IMR-90 (cell line): ENCODE results near the gene GRB14. TPM values are rescaled to one million over a fixed set of nuclear protein-coding genes. Genes with fewer than 3 reads are reported as not detected.

Experiments used
- ATAC-seq: fragments of 200-7000 bp; cut with Tn5 transposase; 2 replicates; pipeline ENCODE4 v1.9.1; 2020; ENCODE audit warnings: low read depth, mild to moderate bottlenecking, moderate library complexity
- BruUV-seq: library from RNA; stranded (reverse); fragments of 400-500 nt; replicated peaks from 2 replicates; lab custom pipeline; 2021; lab: Mats Ljungman, UMichigan
- CTCF ChIA-PET: fragments of 300-600 bp; formaldehyde crosslinking; extraction: SDS; loops from one replicate; lab custom pipeline; 2021; ENCODE audit warnings: antibody characterized with exemption; lab: Yijun Ruan, JAX
- POLR2A ChIA-PET: fragments of 300-600 bp; sonication (Branson Sonifier 250); formaldehyde crosslinking; loops from one replicate; lab custom pipeline; 2022; ENCODE audit warnings: antibody characterized with exemption; ENCODE audit not compliant: unreplicated experiment; lab: Charles Lee
- DNase-seq: peaks from one replicate; pipeline ENCODE4 v3.0.0; 2013
- H2AFZ ChIP-seq: replicated peaks from 2 replicates; pipeline ENCODE3; 2013; ENCODE audit warnings: low read length, mild to moderate bottlenecking; ENCODE audit not compliant: poor library complexity
- H2AK5ac ChIP-seq: 2 replicates; pipeline ENCODE4 v1.6.1; 2013; ENCODE audit warnings: low read depth, low read length, inconsistent platforms
- H2AK9ac ChIP-seq: replicated peaks from 2 replicates; pipeline ENCODE3; 2013; ENCODE audit warnings: mild to moderate bottlenecking, low read depth, low read length, moderate library complexity; ENCODE audit not compliant: poor library complexity
- H2BK120ac ChIP-seq: 2 replicates; pipeline ENCODE4 v1.6.1; 2013; ENCODE audit warnings: low read depth, low read length, inconsistent platforms
- H2BK15ac ChIP-seq: 3 replicates; pipeline ENCODE4 v1.6.1; 2013; ENCODE audit warnings: low read depth, low read length, inconsistent platforms
- H2BK20ac ChIP-seq: 2 replicates; pipeline ENCODE4 v1.6.1; 2013; ENCODE audit warnings: low read depth, mild to moderate bottlenecking, inconsistent platforms, low read length, moderate library complexity
- H2BK5ac ChIP-seq: 2 replicates; pipeline ENCODE4 v1.6.1; 2013; ENCODE audit warnings: mild to moderate bottlenecking, low read depth, low read length, inconsistent platforms; ENCODE audit not compliant: poor library complexity, severe bottlenecking
- H3K14ac ChIP-seq: replicated peaks from 2 replicates; pipeline ENCODE4 v1.6.1; 2013; ENCODE audit warnings: low read depth, low read length, inconsistent platforms
- H3K18ac ChIP-seq: 2 replicates; pipeline ENCODE4 v1.6.1; 2013; ENCODE audit warnings: low read depth, low read length, control low read depth
- H3K23ac ChIP-seq: 2 replicates; pipeline ENCODE4 v1.6.1; 2013; ENCODE audit warnings: low read depth, low read length, inconsistent platforms
- H3K27ac ChIP-seq: 2 replicates; pipeline ENCODE4 v1.5.1; 2013; ENCODE audit warnings: mild to moderate bottlenecking, control low read depth, low read length; ENCODE audit not compliant: insufficient read depth
- H3K27me3 ChIP-seq: 2 replicates; pipeline ENCODE4 v1.6.1; 2013; ENCODE audit warnings: low read length; ENCODE audit not compliant: control insufficient read depth, insufficient read depth
- H3K36me3 ChIP-seq: 2 replicates; pipeline ENCODE4 v1.6.1; 2013; ENCODE audit warnings: low read length, mixed read lengths; ENCODE audit not compliant: control insufficient read depth, insufficient read depth
- H3K4ac ChIP-seq: 2 replicates; pipeline ENCODE4 v1.6.1; 2013; ENCODE audit warnings: low read depth, low read length, inconsistent platforms
- H3K4me1 ChIP-seq: 2 replicates; pipeline ENCODE4 v1.6.1; 2013; ENCODE audit warnings: low read length, mixed read lengths; ENCODE audit not compliant: control insufficient read depth, insufficient read depth
- H3K4me2 ChIP-seq: 2 replicates; pipeline ENCODE4 v1.6.1; 2013; ENCODE audit warnings: low read depth, mild to moderate bottlenecking, control low read depth, low read length, moderate library complexity
- H3K4me3 ChIP-seq: 2 replicates; pipeline ENCODE4 v1.5.1; 2013; ENCODE audit warnings: low read depth, mild to moderate bottlenecking, control low read depth, low read length, moderate library complexity; ENCODE audit not compliant: insufficient read depth
- H3K56ac ChIP-seq: 2 replicates; pipeline ENCODE4 v1.6.1; 2013; ENCODE audit warnings: low read length, inconsistent platforms; ENCODE audit not compliant: insufficient read depth; ENCODE audit errors: extremely low read depth
- H3K79me1 ChIP-seq, 2 experiments: 2 replicates each; pipeline ENCODE4 v1.6.1; 2013; ENCODE audit warnings: low read length in 2 of 2, inconsistent platforms in 1 of 2, low read depth in 1 of 2
- H3K9ac ChIP-seq: 2 replicates; pipeline ENCODE4 v1.6.1; 2013; ENCODE audit warnings: low read depth, low read length, control low read depth
- H3K9me1 ChIP-seq: 2 replicates; pipeline ENCODE4 v1.6.1; 2013; ENCODE audit warnings: low read length, inconsistent platforms; ENCODE audit not compliant: insufficient read depth
- H3K9me3 ChIP-seq: 2 replicates; pipeline ENCODE4 v1.6.1; 2013; ENCODE audit warnings: low read length; ENCODE audit not compliant: control insufficient read depth, insufficient read depth
- H4K20me1 ChIP-seq: 2 replicates; pipeline ENCODE4 v1.6.1; 2013; ENCODE audit warnings: low read length, inconsistent platforms; ENCODE audit not compliant: insufficient read depth
- H4K5ac ChIP-seq: 2 replicates; pipeline ENCODE4 v1.6.1; 2013; ENCODE audit warnings: mild to moderate bottlenecking, low read depth, low read length, control low read depth
- H4K8ac ChIP-seq, 2 experiments: 2 replicates each; pipeline ENCODE4 v1.6.1; 2013; ENCODE audit warnings: low read depth in 2 of 2, low read length in 2 of 2, control low read depth in 1 of 2, inconsistent platforms in 1 of 2
- H4K91ac ChIP-seq: 2 replicates; pipeline ENCODE4 v1.6.1; 2013; ENCODE audit warnings: low read depth, low read length, inconsistent platforms; ENCODE audit not compliant: insufficient read depth
- BHLHE40 ChIP-seq: fragments of 150-350 bp; IDR thresholded peaks from 2 replicates; pipeline ENCODE4 v1.6.1; 2016; ENCODE audit warnings: mild to moderate bottlenecking, low read depth, low read length
- CEBPB ChIP-seq: IDR thresholded peaks from 2 replicates; pipeline ENCODE4 v1.6.1; 2012; ENCODE audit warnings: low read depth, low read length, improper control_type of control experiment
- CHD1 ChIP-seq: IDR thresholded peaks from 2 replicates; pipeline ENCODE4 v1.6.1; 2012; ENCODE audit warnings: low read depth, low read length, improper control_type of control experiment
- CTCF ChIP-seq: conservative IDR thresholded peaks from 2 replicates; pipeline ENCODE4 v1.5.1; 2012; ENCODE audit warnings: mild to moderate bottlenecking, low read depth, low read length, improper control_type of control experiment
- ELK1 ChIP-seq: fragments of 150-350 bp; IDR thresholded peaks from 2 replicates; pipeline ENCODE4 v1.6.1; 2016; ENCODE audit warnings: low read depth, mild to moderate bottlenecking, low read length, moderate library complexity, borderline replicate concordance
- FOS ChIP-seq: fragments of 150-350 bp; IDR thresholded peaks from 2 replicates; pipeline ENCODE4 v1.6.1; 2016; ENCODE audit warnings: low read depth, low read length
- MAFK ChIP-seq: IDR thresholded peaks from 2 replicates; pipeline ENCODE4 v1.6.1; 2012; ENCODE audit warnings: low read depth, low read length, improper control_type of control experiment
- MAZ ChIP-seq: IDR thresholded peaks from 2 replicates; pipeline ENCODE4 v1.6.1; 2012; ENCODE audit warnings: low read depth, mild to moderate bottlenecking, low read length, improper control_type of control experiment, moderate library complexity, borderline replicate concordance
- MXI1 ChIP-seq: IDR thresholded peaks from 2 replicates; pipeline ENCODE4 v1.6.1; 2012; ENCODE audit warnings: low read depth, mild to moderate bottlenecking, low read length, moderate library complexity, borderline replicate concordance
- NFE2L2 ChIP-seq: fragments of 150-350 bp; IDR thresholded peaks from 2 replicates; pipeline ENCODE4 v1.6.1; 2016; ENCODE audit warnings: low read depth, mild to moderate bottlenecking, low read length
- POLR2A ChIP-seq: IDR thresholded peaks from 2 replicates; pipeline ENCODE4 v1.6.1; 2012; ENCODE audit warnings: mild to moderate bottlenecking, low read depth, low read length
- RAD21 ChIP-seq: IDR thresholded peaks from 2 replicates; pipeline ENCODE4 v1.6.1; 2012; ENCODE audit warnings: low read length, improper control_type of control experiment
- RCOR1 ChIP-seq: IDR thresholded peaks from 2 replicates; pipeline ENCODE4 v1.6.1; 2012; ENCODE audit warnings: mild to moderate bottlenecking, low read length, improper control_type of control experiment; ENCODE audit not compliant: insufficient replicate concordance
- RFX5 ChIP-seq: IDR thresholded peaks from 2 replicates; pipeline ENCODE4 v1.8.0; 2012; ENCODE audit warnings: low read depth, mild to moderate bottlenecking, low read length, moderate library complexity
- SMC3 ChIP-seq: fragments of 150-350 bp; IDR thresholded peaks from 2 replicates; pipeline ENCODE4 v1.6.1; 2016; ENCODE audit warnings: low read depth, mild to moderate bottlenecking, antibody characterized with exemption, low read length, moderate library complexity
- USF2 ChIP-seq: fragments of 150-350 bp; IDR thresholded peaks from 2 replicates; pipeline ENCODE4 v1.6.1; 2017; ENCODE audit warnings: mild to moderate bottlenecking, antibody characterized with exemption, low read length, low read depth
- dilution Hi-C: fragments of 300-500 bp; cut with HindIII; formaldehyde crosslinking; loops from one replicate; pipeline ENCODE4 v1.14.3; 2018; ENCODE audit warnings: low sequenced_read_pairs; ENCODE audit not compliant: unreplicated experiment
- in situ Hi-C: fragments of 300-500 bp; cut with MboI; formaldehyde crosslinking; loops from 3 replicates; pipeline ENCODE4 v1.14.3; 2019; ENCODE audit warnings: low sequenced_read_pairs, inconsistent platforms, mixed read lengths
- intact Hi-C: fragments of 100-400 bp; cut with micrococcal nuclease; formaldehyde crosslinking; loops from 2 replicates; pipeline ENCODE4 v1.10.0; 2022
- polyA plus RNA-seq, 3 experiments: library from polyadenylated mRNA; depleted of rRNA; stranded (reverse); fragments of >200 nt; gene quantifications; 2 replicates each; pipeline ENCODE4 v1.2.3, GENCODE V29; 2012; ENCODE audit warnings: low replicate concordance in 1 of 3
- total RNA-seq: library from RNA; depleted of rRNA; stranded (reverse); fragments of >200 nt; gene quantifications from 2 replicates; pipeline ENCODE4 v1.2.3, GENCODE V29; 2012

Gene GRB14
- total and polyA plus RNA-seq, 2 of the 4 experiments (the other 2 are of a cell fraction): not detected

GRCh38 chr2:164562666-164563065 is 58.6 kb downstream of the GRB14 start:
- H3K4me2 ChIP-seq: no peak overlapping the region
- no peak overlapping the region for H3K56ac ChIP-seq

More at GRCh38 chr2:164562666-164563065, 58.6 kb downstream of the GRB14 start:
- ATAC-seq: no peak
- intact Hi-C loops: no loop called here
- Histone ChIP-seq H2AK5ac (no peak overlapping the region), H3K27me3 (no peaks in the 10 kb centered on the region), H3K4me3 (no peak overlapping the region), H4K8ac (no peak overlapping the region), H3K79me1 (no peaks in the 10 kb centered on the region), H3K23ac (no peak overlapping the region), H2BK5ac (no peak overlapping the region), H4K5ac (no peak overlapping the region), H3K9me1 (no peaks in the 10 kb centered on the region), H4K20me1 (no peaks in the 10 kb centered on the region), H4K91ac (no peak overlapping the region), H3K9ac (no peak overlapping the region), H3K9me3 (no peaks in the 10 kb centered on the region), H3K14ac (no peak overlapping the region), H2AK9ac (no peak overlapping the region), H2BK20ac (no peak overlapping the region), H3K18ac (no peak overlapping the region), H3K36me3 (no peaks in the 10 kb centered on the region), H3K4me1 (no peaks in the 10 kb centered on the region), H3K27ac (no peak overlapping the region), H3K4ac (no peak overlapping the region), H2BK120ac (no peak overlapping the region), H2BK15ac (no peak overlapping the region), H2AFZ (no peak overlapping the region)
- no TSS peak for BruUV-seq
- TF ChIP-seq POLR2A: no peak
- no peak for TF ChIP-seq RAD21
- TF ChIP-seq SMC3: no peak
- TF ChIP-seq MAZ: no peak
- TF ChIP-seq RFX5: no peak
- no peak for TF ChIP-seq FOS
- no peak for TF ChIP-seq RCOR1
- TF ChIP-seq ELK1: no peak
- no peak for TF ChIP-seq CEBPB
- no peak for TF ChIP-seq CHD1
- TF ChIP-seq BHLHE40: no peak
- TF ChIP-seq USF2: no peak
- no peak for TF ChIP-seq CTCF
- TF ChIP-seq MXI1: no peak
- no peak for TF ChIP-seq MAFK
- no peak for TF ChIP-seq NFE2L2
- DNase-seq: no peak
- in situ Hi-C loops: loop anchor here (10.0 kb wide), 1 partner anchor 152 kb away; no protein-coding TSS in a partner anchor
- dilution Hi-C loops: no loop called here
- ChIA-PET POLR2A (no interaction called here), CTCF (interaction anchor here (1.0 kb wide), 1 partner anchor 43 kb away, joined by 3 read pairs; no protein-coding TSS in a partner anchor)
